NCI-H524 (cell line): ENCODE data around the gene TESK2.
"Not testable (repeated sequence)": the region's sequence is repeated elsewhere in the genome, so short reads cannot be mapped to it uniquely, and the experiment has no call there.

Source experiments
- DNase-seq, 2 experiments: peaks; one replicate each; lab custom pipeline; 2025; lab: John Stamatoyannopoulos, UW

TESK2 gene

GRCh38 chr1:45473302-45473701 lies 17.7 kb downstream of the TESK2 start:
- DNase-seq = no peak

- no peak for DNase-seq
Measured at GRCh38 chr1:45470306-45470798, 20.6 kb downstream of the TESK2 start.

GRCh38 chr1:45467353-45467752 lies 23.6 kb downstream of the TESK2 start:
- DNase-seq = not testable (repeated sequence)

- no peak for DNase-seq
Measured at GRCh38 chr1:45465277-45465676, 25.7 kb downstream of the TESK2 start.

- DNase-seq = no peak
Measured at GRCh38 chr1:45458894-45459293, 32.1 kb downstream of the TESK2 start.

- no peak for DNase-seq
Measured at GRCh38 chr1:45456531-45456930, 34.4 kb downstream of the TESK2 start.

GRCh38 chr1:45455162-45455561 lies 35.8 kb downstream of the TESK2 start:
- DNase-seq = no peak

- no peak for DNase-seq
Measured at GRCh38 chr1:45454464-45454863, 36.5 kb downstream of the TESK2 start.

GRCh38 chr1:45452503-45452902 lies 38.5 kb downstream of the TESK2 start:
- DNase-seq = no peak

- DNase-seq = no peak
Measured at GRCh38 chr1:45448357-45448756, 42.6 kb downstream of the TESK2 start.

- no peak for DNase-seq
Measured at GRCh38 chr1:45446950-45447672, 43.9 kb downstream of the TESK2 start.

GRCh38 chr1:45446530-45446929 lies 44.4 kb downstream of the TESK2 start:
- DNase-seq = no peak

- no peak for DNase-seq
Measured at GRCh38 chr1:45444609-45445131, 46.3 kb downstream of the TESK2 start.

GRCh38 chr1:45443580-45444446 lies 47.1 kb downstream of the TESK2 start:
- no peak for DNase-seq

- no peak for DNase-seq
Measured at GRCh38 chr1:45442272-45442671, 48.7 kb downstream of the TESK2 start.

GRCh38 chr1:45437323-45437722 lies 53.6 kb downstream of the TESK2 start:
- DNase-seq = no peak

GRCh38 chr1:45430490-45430889 lies 60.5 kb downstream of the TESK2 start:
- no peak for DNase-seq

- DNase-seq = no peak
Measured at GRCh38 chr1:45429561-45430159, 61.3 kb downstream of the TESK2 start.

- DNase-seq = no peak
Measured at GRCh38 chr1:45423906-45424678, 66.9 kb downstream of the TESK2 start.

- DNase-seq = no peak
Measured at GRCh38 chr1:45421935-45422334, 69.0 kb downstream of the TESK2 start.

- no peak for DNase-seq
Measured at GRCh38 chr1:45414746-45415145, 76.2 kb downstream of the TESK2 start.

- DNase-seq = no peak
Measured at GRCh38 chr1:45412899-45413298, 78.1 kb downstream of the TESK2 start.
